ENCODE results near the gene THBS4.
A peak's percentile ranks its signal among the peaks of the same experiment; 100 is the strongest.

THBS4 gene

DNA sequence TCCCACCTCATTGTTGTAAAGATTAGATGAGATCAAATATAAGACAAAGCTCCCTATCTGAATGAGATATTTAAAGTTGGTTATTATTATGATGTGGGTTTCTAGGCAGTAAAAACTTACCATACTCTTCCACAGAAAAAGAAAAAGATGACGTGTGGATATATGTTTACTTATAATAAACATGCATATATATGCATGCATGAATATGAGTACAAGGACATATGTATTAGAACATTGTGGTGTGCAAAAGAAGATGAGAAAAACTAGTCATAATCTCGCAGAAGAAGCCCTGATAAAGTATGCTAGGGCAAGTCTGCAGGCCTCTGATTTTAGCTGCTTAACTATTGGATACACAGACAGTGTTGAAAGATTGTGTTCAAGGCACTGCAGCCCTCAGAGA is 10.1 kb upstream of the THBS4 start:
- Histone ChIP-seq H3K4me1 (ENCODE audit: control insufficient read depth, insufficient read depth, low read length) (peaks cover 5% of the 10 kb centered on the region), H3K36me3 (ENCODE audit: control insufficient read depth, insufficient read depth, low read length) (no peaks in the 10 kb centered on the region), H3K9me3 (ENCODE audit: control insufficient read depth, low read length) (no peaks in the 10 kb centered on the region), H3K4me3 (ENCODE audit: insufficient read depth, low read depth, low read length) (no peak overlapping the region), H3K27me3 (ENCODE audit: control insufficient read depth, insufficient read depth, low read length, poor library complexity, severe bottlenecking) (no peaks in the 10 kb centered on the region), H3K27ac (ENCODE audit: insufficient read depth, low read depth, low read length, poor library complexity, severe bottlenecking) (no peak overlapping the region)
- 97% methylated on average over 1 to 2 of the region's 2 CpGs for WGBS, 2 experiments

DNA sequence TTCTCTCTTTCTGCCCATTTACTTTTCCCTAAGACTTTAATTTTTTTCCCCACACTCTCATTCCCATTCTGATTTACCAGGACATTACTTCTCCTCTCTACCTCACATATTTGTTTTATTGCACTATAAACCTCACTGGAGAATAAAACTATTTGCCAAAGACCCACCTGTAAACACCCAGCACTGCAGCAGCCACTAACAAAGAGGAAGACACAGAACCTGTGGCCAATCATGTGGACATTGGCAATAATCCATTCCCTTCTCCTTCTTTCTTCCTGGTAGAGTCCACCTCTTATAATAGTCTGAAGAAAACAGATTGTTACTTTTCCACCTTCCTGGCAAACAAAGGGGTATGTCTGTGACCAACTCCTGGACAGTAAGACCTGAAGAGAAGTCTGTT is 8.3 kb upstream of the THBS4 start:
- Histone ChIP-seq H3K27ac (ENCODE audit: insufficient read depth, low read depth, low read length, poor library complexity, severe bottlenecking) (no peak overlapping the region), H3K4me1 (ENCODE audit: control insufficient read depth, insufficient read depth, low read length) (peaks cover 4% of the 10 kb centered on the region), H3K9me3 (ENCODE audit: control insufficient read depth, low read length) (no peaks in the 10 kb centered on the region), H3K4me3 (ENCODE audit: insufficient read depth, low read depth, low read length) (no peak overlapping the region), H3K27me3 (ENCODE audit: control insufficient read depth, insufficient read depth, low read length, poor library complexity, severe bottlenecking) (no peaks in the 10 kb centered on the region), H3K36me3 (ENCODE audit: control insufficient read depth, insufficient read depth, low read length) (no peaks in the 10 kb centered on the region)

DNA sequence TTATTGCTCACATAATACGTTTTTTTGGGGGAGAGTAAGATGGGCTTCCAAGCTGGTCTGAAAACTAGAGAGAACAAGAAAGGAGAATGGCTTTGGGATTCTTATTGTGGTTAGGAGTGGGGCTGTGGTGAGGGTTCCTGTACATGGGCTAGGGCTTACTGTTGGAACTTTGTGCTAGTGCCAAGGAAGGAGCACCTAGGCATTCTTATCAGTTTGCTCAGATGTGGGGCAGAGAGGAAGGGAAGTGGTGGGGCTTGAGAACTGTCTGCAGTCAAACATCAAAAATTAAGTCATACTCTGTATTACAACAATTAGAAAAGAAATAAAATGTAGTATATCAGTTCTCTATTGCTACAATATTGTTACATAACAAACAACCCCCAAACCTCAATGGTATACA is 4.0 kb upstream of the THBS4 start:
- Histone ChIP-seq H3K4me1 (ENCODE audit: control insufficient read depth, insufficient read depth, low read length) (no peaks in the 10 kb centered on the region), H3K36me3 (ENCODE audit: control insufficient read depth, insufficient read depth, low read length) (no peaks in the 10 kb centered on the region), H3K4me3 (ENCODE audit: insufficient read depth, low read depth, low read length) (no peak overlapping the region), H3K27ac (ENCODE audit: insufficient read depth, low read depth, low read length, poor library complexity, severe bottlenecking) (no peak overlapping the region), H3K27me3 (ENCODE audit: control insufficient read depth, insufficient read depth, low read length, poor library complexity, severe bottlenecking) (peaks cover 40% of the 10 kb centered on the region), H3K9me3 (ENCODE audit: control insufficient read depth, low read length) (no peaks in the 10 kb centered on the region)
- WGBS, 2 experiments: 89 to 100% methylated on average over 1 of the region's 1 CpG

DNA sequence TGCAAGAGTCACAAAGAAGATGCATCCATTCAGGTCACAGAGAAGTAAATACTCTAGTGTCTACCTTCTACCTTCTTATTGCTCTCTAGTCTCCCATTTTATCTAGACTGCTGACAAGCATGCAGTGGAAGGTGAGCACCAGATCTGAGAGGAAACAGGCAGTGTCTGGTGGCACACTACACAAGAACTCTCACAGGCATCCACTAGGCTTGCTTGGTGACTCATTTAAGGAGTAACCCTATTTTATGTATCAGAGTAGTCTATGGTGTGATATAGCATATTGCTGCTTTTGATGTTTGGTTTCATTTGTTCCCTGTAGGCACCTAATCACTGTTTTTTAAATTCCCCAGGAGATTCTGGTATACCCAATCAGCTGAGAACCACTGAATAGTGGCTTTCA is 1.6 kb upstream of the THBS4 start:
- no peak overlapping the region for H3K4me3 ChIP-seq (ENCODE audit: insufficient read depth, low read depth, low read length)
- H3K4me1 ChIP-seq (ENCODE audit: control insufficient read depth, insufficient read depth, low read length): no peaks in the 10 kb centered on the region
- no peaks in the 10 kb centered on the region for H3K36me3 ChIP-seq (ENCODE audit: control insufficient read depth, insufficient read depth, low read length)
- no peak overlapping the region for H3K27ac ChIP-seq (ENCODE audit: insufficient read depth, low read depth, low read length, poor library complexity, severe bottlenecking)
- H3K27me3 ChIP-seq (ENCODE audit: control insufficient read depth, insufficient read depth, low read length, poor library complexity, severe bottlenecking): peaks cover 57% of the 10 kb centered on the region
- H3K9me3 ChIP-seq (ENCODE audit: control insufficient read depth, low read length): no peaks in the 10 kb centered on the region

DNA sequence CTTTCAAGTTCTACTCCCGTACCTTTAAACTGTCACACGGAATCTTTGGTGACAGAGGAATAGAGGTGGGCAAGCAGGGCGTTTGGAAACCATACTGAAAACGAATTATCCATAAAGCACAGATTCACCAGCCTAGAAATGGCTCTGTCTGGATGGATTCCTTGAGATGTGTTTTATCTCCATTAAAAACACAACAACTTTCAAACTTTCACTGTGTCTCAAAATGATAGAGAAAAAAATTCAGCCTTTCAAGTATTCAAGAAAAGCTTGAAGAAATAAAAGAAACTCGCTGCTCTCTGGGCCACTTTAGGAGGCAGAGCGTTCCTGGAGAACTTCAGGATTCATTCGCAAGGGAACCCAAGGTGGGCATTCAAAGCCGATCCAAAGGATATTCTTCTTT is 589 bp upstream of the THBS4 start:
- H3K4me3 ChIP-seq (ENCODE audit: insufficient read depth, low read depth, low read length): peak overlapping the region; percentile 40
- no peaks in the 10 kb centered on the region for H3K4me1 ChIP-seq (ENCODE audit: control insufficient read depth, insufficient read depth, low read length)
- no peaks in the 10 kb centered on the region for H3K36me3 ChIP-seq (ENCODE audit: control insufficient read depth, insufficient read depth, low read length)
- 26 to 33% methylated on average over 8 of the region's 8 CpGs for WGBS, 2 experiments
- peaks cover 57% of the 10 kb centered on the region for H3K27me3 ChIP-seq (ENCODE audit: control insufficient read depth, insufficient read depth, low read length, poor library complexity, severe bottlenecking)
- H3K27ac ChIP-seq (ENCODE audit: insufficient read depth, low read depth, low read length, poor library complexity, severe bottlenecking): no peak overlapping the region
- no peaks in the 10 kb centered on the region for H3K9me3 ChIP-seq (ENCODE audit: control insufficient read depth, low read length)

DNA sequence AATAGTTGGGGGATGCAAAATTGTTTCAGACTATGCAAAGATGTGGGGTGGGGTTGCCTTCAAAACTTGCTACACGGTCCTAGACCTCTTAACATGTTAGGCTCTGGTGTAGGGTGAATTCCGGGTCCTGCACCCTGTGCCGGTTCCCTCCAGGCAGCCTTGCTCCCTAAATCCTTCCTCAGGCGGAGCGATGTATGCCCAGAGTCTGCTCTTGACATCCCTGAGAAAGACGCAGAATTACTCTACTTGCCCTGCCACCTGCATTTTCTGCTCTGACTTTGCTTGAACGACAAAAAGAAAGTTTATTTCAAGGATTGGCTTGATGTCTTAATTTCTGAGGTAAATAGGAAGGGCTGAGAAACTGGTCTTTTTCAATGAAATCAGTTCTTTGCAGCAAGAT is 691 bp downstream of the THBS4 start:
- Histone ChIP-seq H3K27ac (ENCODE audit: insufficient read depth, low read depth, low read length, poor library complexity, severe bottlenecking) (no peak overlapping the region), H3K4me1 (ENCODE audit: control insufficient read depth, insufficient read depth, low read length) (no peaks in the 10 kb centered on the region), H3K4me3 (ENCODE audit: insufficient read depth, low read depth, low read length) (peak overlapping the region; percentile 40), H3K27me3 (ENCODE audit: control insufficient read depth, insufficient read depth, low read length, poor library complexity, severe bottlenecking) (peaks cover 57% of the 10 kb centered on the region), H3K36me3 (ENCODE audit: control insufficient read depth, insufficient read depth, low read length) (no peaks in the 10 kb centered on the region), H3K9me3 (ENCODE audit: control insufficient read depth, low read length) (no peaks in the 10 kb centered on the region)
- 73 to 78% methylated on average over 7 of the region's 7 CpGs for WGBS, 2 experiments

DNA sequence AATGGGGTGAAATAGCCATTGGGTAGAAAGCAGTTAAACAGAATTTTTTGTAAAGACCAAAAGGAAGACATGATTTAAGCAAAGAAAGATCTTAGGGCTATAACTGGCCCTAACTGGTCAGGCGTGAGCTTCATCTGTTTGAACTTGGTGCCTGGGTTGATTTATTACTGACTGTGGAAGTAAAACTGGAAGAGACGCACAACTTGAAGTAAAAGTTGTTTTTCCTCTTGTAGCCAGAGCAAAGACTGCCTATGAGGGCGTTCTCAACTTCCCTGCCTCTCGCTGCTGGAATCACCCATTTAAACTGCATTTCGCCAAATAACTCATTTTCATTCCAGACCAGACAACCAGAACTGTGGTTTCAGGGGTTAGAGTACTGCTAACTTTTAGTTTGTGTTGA is 1.5 kb downstream of the THBS4 start:
- H3K9me3 ChIP-seq (ENCODE audit: control insufficient read depth, low read length): no peaks in the 10 kb centered on the region
- 91 to 92% methylated on average over 4 to 5 of the region's 5 CpGs for WGBS, 2 experiments
- peaks cover 57% of the 10 kb centered on the region for H3K27me3 ChIP-seq (ENCODE audit: control insufficient read depth, insufficient read depth, low read length, poor library complexity, severe bottlenecking)
- no peaks in the 10 kb centered on the region for H3K36me3 ChIP-seq (ENCODE audit: control insufficient read depth, insufficient read depth, low read length)
- H3K4me1 ChIP-seq (ENCODE audit: control insufficient read depth, insufficient read depth, low read length): no peaks in the 10 kb centered on the region
- H3K4me3 ChIP-seq (ENCODE audit: insufficient read depth, low read depth, low read length): no peak overlapping the region
- H3K27ac ChIP-seq (ENCODE audit: insufficient read depth, low read depth, low read length, poor library complexity, severe bottlenecking): no peak overlapping the region

DNA sequence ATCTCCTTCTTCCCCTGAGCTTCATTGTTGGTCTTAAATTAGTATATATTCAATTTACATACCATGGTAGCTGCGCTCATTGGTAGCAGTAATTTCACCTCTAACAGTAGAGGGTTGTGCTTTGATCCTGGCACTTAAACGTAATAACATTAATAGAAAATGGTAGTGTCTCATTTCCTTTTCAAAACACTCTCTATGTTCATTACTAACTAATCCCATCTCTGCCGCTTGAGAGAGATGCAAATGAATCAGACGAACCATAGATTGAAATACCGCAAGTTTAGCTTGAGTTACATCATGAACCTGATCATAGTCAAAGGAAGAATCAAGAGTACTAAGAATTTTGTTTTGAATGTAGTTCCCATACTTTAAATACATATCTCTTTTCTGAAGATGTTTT is 2.2 kb downstream of the THBS4 start:
- Histone ChIP-seq H3K9me3 (ENCODE audit: control insufficient read depth, low read length) (no peaks in the 10 kb centered on the region), H3K27me3 (ENCODE audit: control insufficient read depth, insufficient read depth, low read length, poor library complexity, severe bottlenecking) (peaks cover 54% of the 10 kb centered on the region), H3K4me1 (ENCODE audit: control insufficient read depth, insufficient read depth, low read length) (no peaks in the 10 kb centered on the region), H3K4me3 (ENCODE audit: insufficient read depth, low read depth, low read length) (no peak overlapping the region), H3K36me3 (ENCODE audit: control insufficient read depth, insufficient read depth, low read length) (no peaks in the 10 kb centered on the region), H3K27ac (ENCODE audit: insufficient read depth, low read depth, low read length, poor library complexity, severe bottlenecking) (no peak overlapping the region)
- WGBS, 2 experiments: 89 to 96% methylated on average over 4 to 5 of the region's 5 CpGs

DNA sequence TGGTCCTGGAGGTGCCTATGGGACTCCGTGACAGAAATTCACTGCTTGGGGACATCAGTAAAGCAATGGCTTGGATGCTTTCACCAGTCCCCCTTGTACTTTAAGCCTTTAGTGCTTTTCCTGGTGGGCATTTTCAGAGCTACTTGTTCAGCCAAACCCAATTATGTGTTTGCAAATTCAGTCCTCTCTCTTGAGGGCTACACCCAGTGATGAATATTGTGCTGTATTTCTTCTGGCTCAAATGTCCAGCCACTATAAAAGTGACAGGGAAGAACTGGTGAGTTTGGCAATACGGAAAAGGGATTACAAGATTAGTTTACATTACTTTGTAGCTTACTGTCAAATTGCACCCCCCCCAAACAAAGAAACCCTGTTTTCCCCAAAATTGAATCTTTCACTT is 4.5 kb downstream of the THBS4 start:
- no peak overlapping the region for H3K4me3 ChIP-seq (ENCODE audit: insufficient read depth, low read depth, low read length)
- H3K9me3 ChIP-seq (ENCODE audit: control insufficient read depth, low read length): no peaks in the 10 kb centered on the region
- no peaks in the 10 kb centered on the region for H3K4me1 ChIP-seq (ENCODE audit: control insufficient read depth, insufficient read depth, low read length)
- H3K36me3 ChIP-seq (ENCODE audit: control insufficient read depth, insufficient read depth, low read length): no peaks in the 10 kb centered on the region
- WGBS, 2 experiments: 71 to 86% methylated on average over 1 to 2 of the region's 2 CpGs
- H3K27me3 ChIP-seq (ENCODE audit: control insufficient read depth, insufficient read depth, low read length, poor library complexity, severe bottlenecking): peaks cover 32% of the 10 kb centered on the region
- H3K27ac ChIP-seq (ENCODE audit: insufficient read depth, low read depth, low read length, poor library complexity, severe bottlenecking): no peak overlapping the region

DNA sequence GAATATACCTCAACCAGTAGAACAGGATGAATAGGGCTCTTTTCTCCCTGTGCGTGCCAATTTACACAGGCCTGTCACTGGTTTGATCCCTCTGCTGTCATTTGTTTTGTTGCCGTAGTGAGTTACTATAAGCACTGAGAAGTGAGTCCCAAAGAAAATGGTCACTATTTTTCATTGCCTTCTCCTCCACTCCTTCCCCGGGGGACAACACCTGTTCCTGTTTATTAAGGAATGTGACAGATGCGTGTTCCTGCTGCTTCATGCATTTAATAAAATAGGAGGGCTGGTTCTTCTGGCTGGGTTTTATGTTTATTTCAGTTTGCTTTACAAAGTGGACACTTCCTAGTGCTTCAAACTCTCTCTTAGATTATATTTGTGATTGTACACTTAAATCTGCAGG is 6.4 kb downstream of the THBS4 start:
- Histone ChIP-seq H3K4me1 (ENCODE audit: control insufficient read depth, insufficient read depth, low read length) (no peaks in the 10 kb centered on the region), H3K9me3 (ENCODE audit: control insufficient read depth, low read length) (no peaks in the 10 kb centered on the region), H3K27me3 (ENCODE audit: control insufficient read depth, insufficient read depth, low read length, poor library complexity, severe bottlenecking) (peaks cover 13% of the 10 kb centered on the region), H3K36me3 (ENCODE audit: control insufficient read depth, insufficient read depth, low read length) (no peaks in the 10 kb centered on the region), H3K4me3 (ENCODE audit: insufficient read depth, low read depth, low read length) (no peak overlapping the region), H3K27ac (ENCODE audit: insufficient read depth, low read depth, low read length, poor library complexity, severe bottlenecking) (no peak overlapping the region)
- 90 to 95% methylated on average over 4 of the region's 4 CpGs for WGBS, 2 experiments

DNA sequence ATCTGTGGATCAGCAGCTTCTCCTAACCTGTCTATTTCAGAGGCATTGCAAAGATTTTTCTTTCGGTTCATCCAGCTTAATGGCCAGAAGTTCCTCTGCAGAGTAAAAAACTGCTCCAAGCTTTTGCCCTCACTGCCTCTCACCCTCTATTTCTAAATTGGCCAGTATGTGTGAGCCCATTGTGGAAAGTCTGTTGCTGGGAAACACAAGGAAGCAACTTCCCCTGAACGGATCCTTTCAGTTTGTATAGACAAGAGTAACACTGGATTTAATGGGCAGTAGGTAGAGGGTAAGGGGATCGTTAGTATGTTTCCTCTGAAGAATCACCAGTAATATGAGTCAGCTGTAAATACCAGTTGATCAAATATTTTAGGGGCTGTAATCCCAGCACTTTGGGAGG is 7.2 kb downstream of the THBS4 start:
- Histone ChIP-seq H3K4me1 (ENCODE audit: control insufficient read depth, insufficient read depth, low read length) (no peaks in the 10 kb centered on the region), H3K4me3 (ENCODE audit: insufficient read depth, low read depth, low read length) (no peak overlapping the region), H3K36me3 (ENCODE audit: control insufficient read depth, insufficient read depth, low read length) (no peaks in the 10 kb centered on the region), H3K27ac (ENCODE audit: insufficient read depth, low read depth, low read length, poor library complexity, severe bottlenecking) (no peak overlapping the region), H3K9me3 (ENCODE audit: control insufficient read depth, low read length) (no peaks in the 10 kb centered on the region), H3K27me3 (ENCODE audit: control insufficient read depth, insufficient read depth, low read length, poor library complexity, severe bottlenecking) (peaks cover 6% of the 10 kb centered on the region)
- WGBS, 2 experiments: 90 to 91% methylated on average over 3 of the region's 3 CpGs
